HG03108 (cell line): ENCODE data around the gene WFIKKN1.

Source experiments
- ATAC-seq: cut with Tn5 transposase; IDR thresholded peaks from one replicate; pipeline ENCODE4 v1.9.1; 2021; ENCODE audit warnings: moderate library complexity; ENCODE audit not compliant: unreplicated experiment

The WFIKKN1 gene

DNA sequence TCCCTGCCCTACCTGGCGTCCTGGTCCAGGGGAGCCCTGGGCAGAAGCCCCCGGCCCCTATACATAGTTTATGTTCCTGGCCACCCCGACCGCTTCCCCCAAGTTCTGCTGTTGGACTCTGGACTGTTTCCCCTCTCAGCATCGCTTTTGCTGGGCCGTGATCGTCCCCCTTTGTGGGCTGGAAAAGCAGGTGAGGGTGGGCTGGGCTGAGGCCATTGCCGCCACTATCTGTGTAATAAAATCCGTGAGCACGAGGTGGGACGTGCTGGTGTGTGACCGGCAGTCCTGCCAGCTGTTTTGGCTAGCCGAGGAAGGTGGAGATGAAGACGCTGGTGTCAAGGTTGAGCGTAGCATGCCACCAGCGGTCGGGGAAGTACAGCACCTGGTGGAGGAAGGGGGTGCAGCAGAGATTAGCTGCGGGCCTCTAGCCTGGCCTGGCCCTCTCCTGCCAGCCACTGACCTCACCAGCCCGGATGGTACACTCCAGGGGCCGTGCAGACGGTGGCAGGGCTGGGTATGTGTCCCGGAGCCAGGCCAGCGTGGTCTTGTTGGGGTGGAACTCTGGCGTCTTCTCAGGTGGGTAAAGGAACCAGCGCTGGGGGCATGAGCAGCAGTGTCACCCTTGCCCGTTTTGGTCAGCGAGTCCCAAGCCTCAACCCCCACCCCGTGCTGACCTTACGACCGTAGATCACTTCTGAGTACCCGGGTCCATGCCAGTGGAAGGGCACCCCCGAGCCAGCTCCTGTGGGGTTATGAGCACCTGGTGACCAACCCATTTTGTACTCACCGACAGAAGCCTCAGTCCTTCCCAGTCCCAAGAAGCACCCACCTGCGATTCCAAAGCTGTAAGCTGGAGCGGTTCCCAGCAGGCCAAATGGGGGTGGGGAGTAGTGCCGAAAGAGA, 52.0 kb downstream of the WFIKKN1 start:
- no peak for ATAC-seq

DNA sequence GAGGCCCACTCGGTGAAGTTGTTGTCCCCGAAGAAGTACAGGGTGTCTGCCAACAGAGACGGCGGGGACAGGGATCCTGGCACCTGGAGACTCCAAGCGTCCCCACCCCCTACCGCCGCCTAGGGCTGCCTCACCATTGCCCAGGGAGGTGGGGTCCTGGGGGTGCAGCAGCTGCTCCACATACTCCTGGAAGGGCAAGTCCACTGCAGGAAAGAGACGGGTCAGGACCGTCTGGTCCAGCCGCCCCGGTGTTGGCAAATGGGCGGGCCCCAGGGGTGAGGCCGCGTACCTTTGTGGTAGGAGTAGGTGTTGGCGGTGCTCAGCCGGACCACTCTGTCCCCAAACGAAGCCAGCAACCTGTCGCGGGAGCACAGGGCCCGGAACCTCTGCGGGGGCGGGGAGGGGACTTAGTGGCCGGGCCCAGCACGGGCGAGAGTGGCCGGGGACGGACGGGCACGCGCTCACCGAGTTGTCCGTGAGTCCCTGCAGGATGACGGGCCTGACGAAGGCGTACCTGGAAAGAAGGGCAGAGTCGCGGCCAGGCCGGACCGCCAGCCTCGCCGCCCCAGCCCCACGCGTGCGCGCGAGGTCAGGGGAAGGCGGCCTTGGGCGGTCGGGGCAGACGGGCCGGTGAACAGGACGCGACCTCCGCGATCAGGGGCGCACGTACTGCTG, 52.7 kb downstream of the WFIKKN1 start:
- no peak for ATAC-seq
